ENCODE data around the gene TMTC2.

The TMTC2 gene

GRCh38 chr12:82893896-82894295, 207.2 kb downstream of the TMTC2 start:
- DNase-seq: no peak

DNA sequence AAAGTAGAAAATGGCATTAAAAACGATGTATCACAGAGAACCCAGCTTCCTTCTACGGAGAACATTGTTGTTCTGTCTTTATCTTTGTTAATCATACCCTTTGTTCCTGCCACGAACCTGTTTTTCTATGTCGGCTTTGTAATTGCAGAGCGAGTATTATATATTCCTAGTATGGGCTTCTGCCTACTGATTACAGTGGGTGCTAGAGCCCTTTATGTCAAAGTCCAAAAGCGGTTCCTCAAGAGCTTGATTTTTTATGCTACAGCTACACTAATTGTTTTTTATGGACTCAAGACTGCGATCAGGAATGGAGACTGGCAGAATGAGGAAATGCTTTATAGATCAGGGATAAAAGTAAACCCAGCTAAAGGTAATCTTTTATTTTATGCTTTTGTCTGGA, 209.6 kb downstream of the TMTC2 start:
- no peak for DNase-seq

DNA sequence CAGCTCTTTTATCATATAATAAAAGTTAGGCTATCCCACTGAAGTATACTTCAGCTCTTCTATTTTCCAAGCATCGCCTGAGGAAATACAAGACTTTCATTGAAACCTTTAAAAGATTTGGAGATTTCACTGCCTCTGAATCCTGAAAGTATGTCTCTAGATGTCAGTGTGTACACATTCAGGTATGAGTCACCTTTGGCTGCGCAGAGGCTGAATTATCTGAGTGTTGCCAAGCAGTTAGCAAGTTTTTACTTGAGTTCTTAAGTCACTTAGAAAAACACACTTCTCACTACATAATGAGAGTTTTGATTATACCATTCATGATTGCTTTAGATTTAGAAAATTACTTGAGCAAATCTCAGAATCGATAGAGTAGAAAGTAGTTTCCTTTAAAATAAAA, 210.3 kb downstream of the TMTC2 start:
- no peak for DNase-seq

- DNase-seq: no peak
Observed at GRCh38 chr12:82898441-82898840, 211.7 kb downstream of the TMTC2 start.

- DNase-seq: no peak
Observed at GRCh38 chr12:82904219-82904790, 217.6 kb downstream of the TMTC2 start.

DNA sequence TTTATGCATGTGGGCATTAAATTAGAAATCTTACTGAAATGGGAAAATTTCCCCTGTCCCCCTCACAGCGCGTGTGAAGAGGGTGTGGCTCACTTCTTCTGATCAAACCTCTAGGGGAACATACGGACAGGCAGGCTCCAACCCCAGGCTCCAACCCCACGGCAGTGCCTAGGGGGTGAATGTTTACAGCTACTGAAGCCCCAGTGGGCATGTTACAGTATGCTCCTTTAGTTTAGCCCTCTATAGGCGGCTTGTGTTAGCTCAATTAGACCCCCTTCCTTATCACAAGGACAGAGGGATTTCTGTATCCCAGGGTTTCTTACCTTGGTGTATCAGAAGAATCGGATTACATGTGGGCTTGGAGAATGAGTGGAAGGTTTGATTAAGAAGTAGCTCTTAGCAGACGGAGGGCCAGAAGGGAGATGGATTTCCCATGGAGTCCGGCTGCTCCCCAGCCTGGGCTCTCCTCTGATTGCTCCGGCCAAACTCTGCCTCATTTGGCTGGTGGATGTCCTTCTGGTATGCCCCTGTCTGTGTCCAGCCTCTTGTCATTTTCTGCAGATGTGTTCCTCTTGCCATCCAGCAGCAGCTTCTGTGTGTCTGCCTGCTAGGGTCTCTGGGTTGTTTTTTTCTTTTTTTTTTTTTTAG, 223.7 kb downstream of the TMTC2 start:
- DNase-seq: no peak

DNA sequence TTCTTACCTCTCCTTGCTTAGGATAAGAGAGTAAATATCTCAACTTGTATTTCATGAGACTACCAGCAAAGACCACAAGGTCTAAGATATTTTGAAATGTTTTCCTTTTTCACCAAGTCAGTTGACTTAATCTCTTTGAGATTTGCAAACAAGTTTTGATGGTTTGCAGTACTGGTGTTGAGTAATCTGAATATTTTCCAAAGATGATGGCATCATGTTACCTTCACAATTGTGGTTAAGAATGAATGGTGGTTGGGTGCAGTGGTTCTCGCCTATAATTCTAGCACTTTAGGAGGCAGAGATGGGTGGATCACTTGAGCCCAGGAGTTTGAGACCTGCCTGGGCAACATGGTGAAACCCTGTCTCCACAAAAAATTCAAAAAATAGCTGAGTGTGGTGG, 225.7 kb downstream of the TMTC2 start:
- no peak for DNase-seq

- no peak for DNase-seq
Observed at GRCh38 chr12:82919388-82920054, 232.8 kb downstream of the TMTC2 start.

DNA sequence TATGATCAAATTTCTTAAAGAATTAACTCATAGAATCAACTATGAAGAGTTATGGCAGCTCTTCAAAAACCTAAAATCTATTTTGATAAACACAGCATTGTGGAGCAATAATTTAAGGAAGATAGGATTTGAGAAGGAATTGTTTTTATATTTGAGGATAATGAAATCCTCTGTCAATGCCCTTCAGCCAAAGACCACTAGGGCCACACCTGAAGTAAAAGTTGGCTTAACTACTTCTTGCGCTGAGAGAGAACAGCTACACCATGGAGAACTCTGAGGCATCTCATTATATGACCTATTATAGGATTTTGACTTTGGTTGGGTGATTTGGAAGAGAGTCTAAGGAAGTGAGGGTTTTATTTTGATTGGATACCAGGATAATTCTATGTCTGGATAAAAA, 237.2 kb downstream of the TMTC2 start:
- DNase-seq: no peak

- DNase-seq: no peak
Observed at GRCh38 chr12:82926630-82927029, 239.9 kb downstream of the TMTC2 start.

DNA sequence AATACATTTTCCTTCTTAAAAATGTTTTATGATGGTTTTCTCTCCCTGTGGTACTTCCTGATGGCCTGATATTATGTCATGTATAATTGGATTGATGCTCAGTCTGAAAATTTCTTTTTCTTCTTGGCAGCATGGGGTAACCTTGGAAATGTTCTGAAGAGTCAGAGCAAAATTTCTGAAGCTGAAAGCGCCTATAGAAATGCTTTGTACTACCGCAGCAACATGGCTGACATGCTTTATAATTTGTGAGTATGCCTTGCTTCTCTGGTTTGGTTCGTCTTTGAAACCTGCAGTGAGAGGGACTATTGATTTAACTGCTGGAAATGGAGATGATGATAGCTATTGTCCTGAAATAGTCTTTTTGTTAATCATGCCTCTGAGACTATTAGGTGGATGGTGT, 243.6 kb downstream of the TMTC2 start:
- DNase-seq: no peak

DNA sequence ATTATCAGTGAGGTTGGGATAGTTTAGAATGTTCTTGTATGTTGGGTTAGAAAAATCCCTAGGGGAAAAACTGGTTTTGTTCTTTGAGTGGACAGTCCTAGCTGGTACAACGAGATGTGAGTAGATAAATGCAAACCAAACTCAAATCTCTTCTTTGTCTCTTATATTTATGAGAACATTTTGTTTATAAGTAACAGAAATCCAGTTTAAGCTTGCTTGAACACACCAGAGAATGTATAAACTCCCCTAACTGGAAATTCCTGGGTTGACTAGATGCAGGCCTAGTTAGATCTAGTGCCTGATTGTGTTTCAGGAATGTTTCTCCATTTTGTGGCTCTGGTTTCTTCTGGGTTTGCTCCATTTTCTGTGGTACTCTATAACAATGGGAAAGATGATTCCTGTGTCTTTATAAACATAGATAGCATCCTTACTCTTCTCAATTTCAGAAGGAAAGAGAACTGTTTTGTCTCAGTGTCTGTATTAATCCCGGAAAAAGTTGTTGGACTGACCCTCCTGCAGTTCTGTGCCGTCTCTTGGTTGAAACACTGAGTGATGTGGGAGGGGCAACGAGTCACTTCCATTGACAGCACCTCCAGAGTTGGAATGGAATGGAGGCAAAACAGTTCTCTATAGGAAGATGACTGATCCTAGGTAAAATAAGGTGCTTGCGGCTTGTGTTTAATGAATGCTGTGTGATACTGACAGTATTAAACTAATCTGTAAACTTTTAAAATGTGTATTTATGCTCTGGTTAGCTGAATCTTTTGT, 244.8 kb downstream of the TMTC2 start:
- DNase-seq: no peak

DNA sequence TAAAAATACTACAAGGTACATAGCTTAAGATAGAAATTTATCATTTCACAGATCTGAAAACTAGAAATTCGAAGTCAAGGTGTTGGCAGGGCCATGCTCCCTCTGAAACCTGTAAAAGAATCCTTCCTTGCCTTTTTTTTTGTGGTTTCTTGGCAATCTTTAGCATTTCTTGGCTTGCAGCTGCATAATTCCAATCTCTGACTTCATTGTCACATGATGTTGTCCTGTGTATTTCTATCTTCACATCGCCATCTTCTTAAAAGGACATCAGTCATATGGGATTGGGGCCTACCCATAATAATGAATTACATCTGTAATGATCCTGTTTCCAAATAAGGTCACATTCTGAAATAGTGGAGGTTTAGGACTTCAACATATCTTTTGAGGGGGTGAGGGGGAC, 250.4 kb downstream of the TMTC2 start:
- no peak for DNase-seq

DNA sequence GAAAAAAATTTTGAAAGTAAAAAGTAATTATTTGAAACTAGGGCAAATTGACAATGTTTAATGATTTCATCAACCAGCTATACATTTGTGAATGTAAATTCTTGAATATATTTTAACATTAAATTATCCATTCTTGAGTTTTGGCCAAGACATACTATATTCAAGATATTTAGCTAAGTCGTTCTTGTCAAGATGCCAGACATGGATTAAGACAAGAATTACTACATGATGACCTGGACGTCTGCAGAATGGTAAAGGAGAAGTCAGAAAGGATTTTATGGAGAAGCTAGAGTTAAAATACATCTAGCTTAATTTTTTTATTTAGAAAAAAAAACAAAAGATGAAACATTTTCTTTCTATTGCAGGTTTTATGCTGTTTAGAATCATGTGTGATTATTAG, 255.8 kb downstream of the TMTC2 start:
- no peak for DNase-seq

- no peak for DNase-seq
Observed at GRCh38 chr12:82942991-82943401, 256.3 kb downstream of the TMTC2 start.

DNA sequence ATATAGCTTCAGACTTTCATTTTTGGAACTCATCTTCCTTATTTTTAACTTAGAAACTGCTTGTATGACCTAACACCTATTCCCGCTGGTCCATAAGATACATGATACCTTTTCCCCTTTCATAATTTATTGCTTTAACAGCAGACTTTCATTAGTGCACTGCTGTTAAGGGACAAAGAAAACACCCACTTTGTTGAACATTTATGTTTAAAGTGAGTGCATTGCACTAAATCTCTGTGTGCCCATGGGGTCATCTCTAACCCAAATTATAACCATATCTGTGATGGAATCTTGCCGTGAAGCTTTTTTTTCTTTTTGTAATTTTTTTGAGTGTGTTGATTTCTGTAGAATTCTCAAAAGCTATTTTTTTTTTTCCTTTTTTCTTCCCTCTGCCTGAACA, 261.8 kb downstream of the TMTC2 start:
- DNase-seq: no peak

DNA sequence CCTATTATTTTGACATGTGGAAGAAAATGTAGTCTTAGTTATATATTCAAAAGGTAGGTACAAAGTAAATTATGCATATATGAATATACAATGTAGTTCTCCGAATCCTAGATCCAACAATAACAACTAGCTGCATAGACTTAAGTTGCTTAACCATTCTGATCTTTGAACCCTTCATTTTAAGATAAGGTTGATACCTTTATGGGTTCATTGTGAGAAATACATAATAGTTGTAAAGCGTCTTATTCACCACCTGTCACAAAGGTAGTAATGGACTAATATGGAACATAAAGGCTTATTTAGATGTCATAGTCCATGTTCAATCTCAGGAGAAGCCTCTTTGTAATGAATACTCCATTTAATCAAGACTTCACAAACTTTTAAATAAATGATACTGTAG, 263.6 kb downstream of the TMTC2 start:
- no peak for DNase-seq

DNA sequence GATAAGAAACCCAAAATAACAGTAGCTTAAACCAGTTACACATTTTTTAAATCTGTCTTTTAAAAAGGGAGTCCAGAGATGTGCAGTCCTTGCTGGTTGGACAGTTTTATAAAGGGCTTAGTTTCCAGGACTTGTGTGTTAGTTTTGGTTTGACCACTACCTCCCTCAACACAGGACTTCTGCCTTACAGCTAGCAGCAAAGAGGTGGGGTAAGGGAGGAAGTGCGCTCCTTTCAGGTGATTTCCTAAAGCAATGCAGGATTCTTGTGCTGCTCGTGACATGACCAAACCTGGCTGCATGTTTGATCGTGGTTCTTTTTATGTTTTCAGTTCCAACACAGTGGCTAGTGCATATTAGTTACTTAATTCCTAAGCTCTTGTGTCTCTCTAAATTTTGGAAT, 266.2 kb downstream of the TMTC2 start:
- no peak for DNase-seq

DNA sequence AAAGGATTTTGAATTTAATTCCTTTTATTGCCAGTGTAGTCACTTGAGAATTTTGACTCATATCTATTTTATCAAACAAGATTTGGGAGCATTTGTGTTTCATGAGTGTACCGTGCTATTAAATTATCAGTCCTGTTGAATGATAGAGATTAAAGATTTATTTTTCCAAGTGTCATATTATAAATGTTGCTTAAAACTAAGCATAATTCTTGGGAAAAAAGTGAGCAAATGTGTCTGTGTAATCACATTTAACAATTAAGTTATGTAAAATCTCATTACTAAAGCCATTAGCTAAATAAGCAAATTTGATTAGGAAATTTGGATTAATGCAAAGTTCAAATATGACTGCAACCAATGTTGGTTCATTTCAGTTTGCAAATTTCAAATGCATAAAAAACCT, 266.7 kb downstream of the TMTC2 start:
- no peak for DNase-seq

DNA sequence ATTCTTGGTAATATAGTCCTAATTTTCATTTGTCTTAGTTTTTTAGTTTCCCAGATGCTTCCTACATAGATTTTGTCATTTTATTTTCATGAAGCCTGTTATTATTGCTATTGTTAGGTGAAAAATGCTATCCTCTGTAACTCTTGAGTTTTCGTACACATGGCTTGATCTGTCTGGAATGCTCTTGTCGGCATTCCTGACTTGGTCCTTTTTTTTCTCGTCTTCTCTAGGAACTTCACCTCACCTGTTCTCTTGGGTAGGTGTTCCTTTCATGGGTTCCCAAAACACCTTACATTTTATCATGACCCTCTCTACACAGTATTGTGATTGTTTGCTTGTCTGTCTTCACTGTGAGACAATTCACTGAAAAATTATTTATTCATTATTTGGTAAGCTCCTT, 267.4 kb downstream of the TMTC2 start:
- no peak for DNase-seq

DNA sequence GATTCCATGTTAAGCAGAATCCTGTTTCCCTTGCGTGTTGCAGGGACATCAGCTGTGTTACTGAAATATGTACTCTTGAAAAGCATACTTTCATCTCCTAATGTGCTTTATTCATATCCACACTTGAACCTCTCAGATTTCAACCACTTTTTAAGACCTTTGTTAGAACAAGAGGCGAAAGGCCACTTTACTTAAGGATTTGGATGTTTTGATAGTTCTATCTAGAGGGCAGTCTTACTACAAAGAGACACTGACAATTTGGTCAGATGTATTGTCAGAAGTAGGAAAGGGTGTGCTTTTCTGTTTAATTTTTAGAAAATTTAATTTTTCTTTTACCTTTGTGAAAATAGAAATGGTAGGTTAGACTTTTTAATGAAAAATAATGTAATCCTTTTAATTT, 267.9 kb downstream of the TMTC2 start:
- DNase-seq: no peak

DNA sequence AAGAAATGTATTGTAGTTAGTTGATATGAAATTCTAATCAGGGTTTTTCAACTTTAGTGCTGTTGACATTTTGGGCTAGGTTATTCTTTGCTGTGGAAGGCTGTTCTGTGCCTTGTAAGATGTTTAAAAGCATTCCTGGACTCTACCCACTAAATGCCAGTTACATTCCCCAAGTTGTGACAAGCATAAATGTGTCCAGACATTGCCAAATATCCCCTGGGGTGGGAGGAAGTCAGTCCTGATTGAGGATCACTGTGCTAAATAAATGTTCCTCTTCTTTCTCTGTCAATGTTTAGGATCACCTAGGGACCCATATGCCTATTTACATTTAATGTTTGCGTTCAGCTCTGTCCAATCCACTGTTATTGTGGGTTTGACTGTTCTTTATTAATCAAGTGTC, 268.3 kb downstream of the TMTC2 start:
- no peak for DNase-seq

DNA sequence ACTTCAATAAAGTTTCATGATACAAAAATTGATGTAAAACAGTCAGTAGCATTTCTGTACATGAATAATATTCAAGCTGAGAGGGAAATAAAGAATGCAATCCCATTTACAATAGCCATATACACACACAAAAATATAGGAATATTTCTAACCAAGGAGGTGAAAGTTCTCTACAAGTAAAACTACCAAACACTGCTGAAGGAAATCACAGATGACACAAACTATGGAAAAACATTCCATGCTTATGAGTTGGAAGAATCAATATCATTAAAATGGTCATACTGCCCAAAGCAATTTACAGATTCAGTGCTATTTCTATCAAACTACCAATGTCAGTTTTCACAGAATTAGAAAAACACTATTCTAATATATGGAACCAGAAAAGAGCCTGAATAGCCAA, 272.3 kb downstream of the TMTC2 start:
- no peak for DNase-seq

DNA sequence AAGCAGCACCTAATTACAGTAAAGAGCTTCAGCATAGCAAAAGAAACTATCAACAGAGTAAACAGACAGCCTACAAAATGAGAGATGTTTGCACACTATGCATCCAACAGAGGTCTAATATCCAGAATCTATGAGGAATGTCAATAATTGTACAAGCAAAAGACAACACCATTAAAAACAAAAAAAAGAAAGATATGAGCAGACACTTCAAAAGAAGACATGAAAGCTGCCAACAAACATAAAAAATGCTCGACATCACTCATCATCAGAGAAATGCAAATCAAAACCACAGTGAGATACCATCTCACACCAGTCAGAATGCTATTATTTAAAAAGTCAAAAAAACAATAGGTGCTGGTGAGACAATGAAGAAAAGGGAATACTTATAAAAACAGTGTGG, 273.1 kb downstream of the TMTC2 start:
- DNase-seq: no peak
